HCT116 (cell line): ENCODE results near the gene EWSR1. TPM values are rescaled to one million over a fixed set of nuclear protein-coding genes. Genes with fewer than 3 reads are reported as not detected.

Experiments
- ATAC-seq: fragments of 200-7000 bp; cut with Tn5 transposase; 2 replicates; pipeline ENCODE4 v1.9.1; 2020; ENCODE audit warnings: mild to moderate bottlenecking, moderate library complexity
- BruUV-seq: library from RNA; stranded (reverse); fragments of 400-500 nt; replicated peaks from 2 replicates; lab custom pipeline; 2021; lab: Mats Ljungman, UMichigan
- CTCF ChIA-PET: fragments of 300-600 bp; sonication (Branson Sonifier 250); formaldehyde crosslinking; loops from one replicate; lab custom pipeline; 2021; ENCODE audit warnings: antibody characterized with exemption; lab: Charles Lee
- POLR2A ChIA-PET: fragments of 300-600, 350-600 bp; sonication (Branson Sonifier 250); formaldehyde crosslinking; loops from one replicate; lab custom pipeline; 2021; ENCODE audit warnings: antibody characterized with exemption; lab: Charles Lee
- RAD21 ChIA-PET, 2 experiments: fragments of 300-600 bp; sonication (Branson Sonifier 250); formaldehyde crosslinking; loops; one replicate each; lab custom pipeline; 2023; ENCODE audit warnings: low total read pairs in 2 of 2; ENCODE audit not compliant: uncharacterized antibody in 2 of 2, unreplicated experiment in 2 of 2, low non-redundant PET in 1 of 2; lab: Charles Lee
- DNase-seq: peaks from one replicate; pipeline ENCODE4 v3.0.0-alpha.2; 2010; ENCODE audit warnings: low read depth, low spot score
- H2AFZ ChIP-seq: fragments of 200-600 bp; shearing (Covaris generic), sonication (generic); 2 replicates; pipeline ENCODE4 v1.6.1; 2017; ENCODE audit warnings: low read depth, mixed run types, mixed read lengths, antibody characterized with exemption, low read length; ENCODE audit not compliant: poor library complexity, severe bottlenecking
- H3K27ac ChIP-seq: 2 replicates; pipeline ENCODE4 v1.5.1; 2012; ENCODE audit warnings: low read depth, low read length
- H3K27me3 ChIP-seq: fragments of 200-600 bp; sonication (generic); 2 replicates; pipeline ENCODE4 v1.6.1; 2016; ENCODE audit warnings: mixed run types, low read length, mixed read lengths; ENCODE audit not compliant: insufficient read depth
- H3K36me3 ChIP-seq, 2 experiments: fragments of 200-500 bp in 1 of 2; fragments of 200-600 bp in 1 of 2; sonication (Bioruptor generic) in 1 of 2; sonication (generic) in 1 of 2; 2 replicates each; pipeline versions ENCODE4 v1.5.1 to v1.6.1; 2014 to 2016; ENCODE audit warnings: low read length in 2 of 2, inconsistent platforms in 1 of 2, mixed read lengths in 1 of 2, mixed run types in 1 of 2; ENCODE audit not compliant: insufficient read depth in 2 of 2, control insufficient read depth in 1 of 2
- H3K4me1 ChIP-seq, 2 experiments: fragments of 200-600 bp in 1 of 2; sonication (generic) in 1 of 2; 2 replicates each; pipeline versions ENCODE4 v1.5.1 to v1.6.1; 2012 to 2017; ENCODE audit warnings: low read length in 2 of 2, inconsistent platforms in 1 of 2, mild to moderate bottlenecking in 1 of 2, mixed read lengths in 1 of 2, mixed run types in 1 of 2, moderate library complexity in 1 of 2; ENCODE audit not compliant: insufficient read depth in 2 of 2, control insufficient read depth in 1 of 2
- H3K4me2 ChIP-seq: fragments of 200-600 bp; sonication (generic); 2 replicates; pipeline ENCODE4 v1.6.1; 2017; ENCODE audit warnings: mixed run types, low read length, mixed read lengths
- H3K4me3 ChIP-seq, 2 experiments: fragments of 200-600 bp in 1 of 2; sonication (generic) in 1 of 2; replicated peaks in 1 of 2; 2 replicates each; pipeline ENCODE4 v1.5.1; 2011 to 2016; ENCODE audit warnings: low read length in 2 of 2, control low read depth in 1 of 2, low read depth in 1 of 2, mild to moderate bottlenecking in 1 of 2, mixed read lengths in 1 of 2, mixed run types in 1 of 2
- H3K79me2 ChIP-seq: fragments of 200-600 bp; sonication (generic); 2 replicates; pipeline ENCODE4 v1.6.1; 2017; ENCODE audit warnings: mild to moderate bottlenecking, mixed run types, low read length, moderate library complexity, mixed read lengths; ENCODE audit not compliant: insufficient read depth
- H3K9ac ChIP-seq: fragments of 200-600 bp; sonication (generic); 2 replicates; pipeline ENCODE4 v1.6.1; 2016; ENCODE audit warnings: low read length, mixed read lengths
- H3K9me2 ChIP-seq: fragments of 200-600 bp; sonication (generic), shearing (Covaris generic); 2 replicates; pipeline ENCODE4 v1.6.1; 2017; ENCODE audit warnings: mixed run types, mild to moderate bottlenecking, moderate library complexity; ENCODE audit not compliant: insufficient read depth
- H3K9me3 ChIP-seq, 2 experiments: fragments of 200-500 bp in 1 of 2; fragments of 200-600 bp in 1 of 2; sonication (Bioruptor generic) in 1 of 2; sonication (generic) in 1 of 2; 2 replicates each; pipeline ENCODE4 v1.6.1; 2014 to 2017; ENCODE audit warnings: low read length in 2 of 2, mixed read lengths in 2 of 2, inconsistent platforms in 1 of 2, low read depth in 1 of 2, mild to moderate bottlenecking in 1 of 2, mixed run types in 1 of 2, moderate library complexity in 1 of 2; ENCODE audit not compliant: control insufficient read depth in 1 of 2, insufficient read depth in 1 of 2
- H4K20me1 ChIP-seq: fragments of 200-600 bp; sonication (generic), shearing (Covaris generic); 2 replicates; pipeline ENCODE4 v1.6.1; 2017; ENCODE audit warnings: mixed run types, mild to moderate bottlenecking, moderate library complexity; ENCODE audit not compliant: insufficient read depth
- CBX3 ChIP-seq: IDR thresholded peaks from 2 replicates; pipeline ENCODE4 v1.6.1; 2012; ENCODE audit warnings: low read depth
- CEBPB ChIP-seq: IDR thresholded peaks from 2 replicates; pipeline ENCODE4 v1.6.1; 2012; ENCODE audit warnings: low read depth
- ELF1 ChIP-seq: IDR thresholded peaks from 2 replicates; pipeline ENCODE4 v1.6.1; 2012; ENCODE audit warnings: low read depth, borderline replicate concordance
- EZH2phosphoT487 ChIP-seq: fragments of 200-600 bp; IDR thresholded peaks from 2 replicates; pipeline ENCODE4 v1.6.1; 2018; ENCODE audit warnings: antibody characterized with exemption, borderline replicate concordance
- JUND ChIP-seq: IDR thresholded peaks from 2 replicates; pipeline ENCODE4 v1.6.1; 2012
- POLR2AphosphoS5 ChIP-seq: IDR thresholded peaks from 2 replicates; pipeline ENCODE4 v1.6.1; 2011; ENCODE audit warnings: mild to moderate bottlenecking, low read depth, low read length, moderate library complexity
- RAD21 ChIP-seq: IDR thresholded peaks from 2 replicates; pipeline ENCODE4 v1.6.1; 2012; ENCODE audit warnings: low read depth, mild to moderate bottlenecking
- SIN3A ChIP-seq: IDR thresholded peaks from 2 replicates; pipeline ENCODE4 v1.6.1; 2012; ENCODE audit warnings: low read depth
- SP1 ChIP-seq: IDR thresholded peaks from 2 replicates; pipeline ENCODE4 v1.6.1; 2012; ENCODE audit warnings: low read depth
- SRF ChIP-seq: IDR thresholded peaks from 2 replicates; pipeline ENCODE4 v1.6.1; 2012; ENCODE audit warnings: low read depth
- TCF7L2 ChIP-seq: IDR thresholded peaks from 2 replicates; pipeline ENCODE4 v1.7.0; 2011; ENCODE audit warnings: borderline replicate concordance, inconsistent platforms; ENCODE audit not compliant: insufficient read depth, insufficient read length; ENCODE audit errors: extremely low read depth
- YY1 ChIP-seq: IDR thresholded peaks from 2 replicates; pipeline ENCODE4 v1.6.1; 2011; ENCODE audit warnings: low read length, low read depth, moderate library complexity, mild to moderate bottlenecking; ENCODE audit not compliant: insufficient replicate concordance; ENCODE audit errors: extremely low read depth
- intact Hi-C: fragments of 100-400 bp; cut with micrococcal nuclease; formaldehyde crosslinking; loops from 2 replicates; pipeline ENCODE4 v1.10.0; 2022
- total RNA-seq: library from RNA; stranded (reverse); gene quantifications from one replicate; pipeline ENCODE4 v1.2.1, GENCODE V29; 2021; ENCODE audit not compliant: unreplicated experiment
- TF ChIP-seq, protein P1 (sequence below), 3 experiments: fragments of 200-600 bp in 1 of 3; sonication (generic) in 1 of 3; IDR thresholded peaks in 2 of 3; conservative IDR thresholded peaks in 1 of 3; 2 replicates each; pipeline ENCODE4 v1.5.1; 2012 to 2017; ENCODE audit warnings: low read depth in 2 of 3, low read length in 2 of 3, antibody characterized with exemption in 1 of 3, borderline replicate concordance in 1 of 3, control low read depth in 1 of 3, mild to moderate bottlenecking in 1 of 3, mixed read lengths in 1 of 3, mixed run types in 1 of 3, moderate library complexity in 1 of 3; ENCODE audit not compliant: insufficient read depth in 1 of 3
- TF ChIP-seq, protein P2 (sequence below): IDR thresholded peaks from 2 replicates; pipeline ENCODE4 v1.6.1; 2012
- TF ChIP-seq, protein P3 (sequence below): IDR thresholded peaks from 2 replicates; pipeline ENCODE4 v1.6.1; 2012; ENCODE audit warnings: low read depth
- TF ChIP-seq, protein P4 (sequence below): IDR thresholded peaks from 2 replicates; pipeline ENCODE4 v1.6.1; 2012

EWSR1 gene
- total RNA-seq, 1 experiment from 2014 or later, result 335 TPM

DNA sequence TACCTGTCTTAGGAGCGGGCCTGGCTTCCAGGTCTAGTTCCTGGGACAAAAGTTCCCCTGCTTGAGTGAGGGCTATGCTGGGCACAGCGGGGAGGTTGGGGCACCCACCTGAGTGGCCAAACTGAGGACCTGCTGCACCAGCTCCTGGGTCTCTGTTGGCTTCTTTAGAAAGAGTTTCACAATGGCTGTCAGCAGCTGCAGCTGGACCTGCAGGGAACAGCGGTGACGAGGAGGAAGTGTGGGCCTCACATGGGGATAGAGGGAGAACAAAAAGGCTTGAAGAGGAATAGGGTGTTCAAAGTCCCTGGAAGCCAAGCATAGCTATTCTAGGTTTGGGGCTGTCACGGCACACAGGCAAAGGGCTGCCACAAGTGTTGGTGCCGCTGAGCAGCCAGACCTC lies 74.1 kb downstream of the EWSR1 start (continued):
- TF ChIP-seq, protein P1, sequence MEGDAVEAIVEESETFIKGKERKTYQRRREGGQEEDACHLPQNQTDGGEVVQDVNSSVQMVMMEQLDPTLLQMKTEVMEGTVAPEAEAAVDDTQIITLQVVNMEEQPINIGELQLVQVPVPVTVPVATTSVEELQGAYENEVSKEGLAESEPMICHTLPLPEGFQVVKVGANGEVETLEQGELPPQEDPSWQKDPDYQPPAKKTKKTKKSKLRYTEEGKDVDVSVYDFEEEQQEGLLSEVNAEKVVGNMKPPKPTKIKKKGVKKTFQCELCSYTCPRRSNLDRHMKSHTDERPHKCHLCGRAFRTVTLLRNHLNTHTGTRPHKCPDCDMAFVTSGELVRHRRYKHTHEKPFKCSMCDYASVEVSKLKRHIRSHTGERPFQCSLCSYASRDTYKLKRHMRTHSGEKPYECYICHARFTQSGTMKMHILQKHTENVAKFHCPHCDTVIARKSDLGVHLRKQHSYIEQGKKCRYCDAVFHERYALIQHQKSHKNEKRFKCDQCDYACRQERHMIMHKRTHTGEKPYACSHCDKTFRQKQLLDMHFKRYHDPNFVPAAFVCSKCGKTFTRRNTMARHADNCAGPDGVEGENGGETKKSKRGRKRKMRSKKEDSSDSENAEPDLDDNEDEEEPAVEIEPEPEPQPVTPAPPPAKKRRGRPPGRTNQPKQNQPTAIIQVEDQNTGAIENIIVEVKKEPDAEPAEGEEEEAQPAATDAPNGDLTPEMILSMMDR (IDR thresholded peaks at IDR 0.05 in 2 of 3, conservative IDR thresholded peaks at IDR 0.05 in 1 of 3; ENCODE audit: borderline replicate concordance in 1 of 3, insufficient read depth in 1 of 3, low read depth in 2 of 3, low read length in 2 of 3), result no peak
- TF ChIP-seq SRF (no peak), TCF7L2 (no peak), YY1 (no peak), EZH2phosphoT487 (no peak), POLR2AphosphoS5 (no peak)
- TF ChIP-seq, protein P2, sequence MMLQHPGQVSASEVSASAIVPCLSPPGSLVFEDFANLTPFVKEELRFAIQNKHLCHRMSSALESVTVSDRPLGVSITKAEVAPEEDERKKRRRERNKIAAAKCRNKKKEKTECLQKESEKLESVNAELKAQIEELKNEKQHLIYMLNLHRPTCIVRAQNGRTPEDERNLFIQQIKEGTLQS, result no peak

DNA sequence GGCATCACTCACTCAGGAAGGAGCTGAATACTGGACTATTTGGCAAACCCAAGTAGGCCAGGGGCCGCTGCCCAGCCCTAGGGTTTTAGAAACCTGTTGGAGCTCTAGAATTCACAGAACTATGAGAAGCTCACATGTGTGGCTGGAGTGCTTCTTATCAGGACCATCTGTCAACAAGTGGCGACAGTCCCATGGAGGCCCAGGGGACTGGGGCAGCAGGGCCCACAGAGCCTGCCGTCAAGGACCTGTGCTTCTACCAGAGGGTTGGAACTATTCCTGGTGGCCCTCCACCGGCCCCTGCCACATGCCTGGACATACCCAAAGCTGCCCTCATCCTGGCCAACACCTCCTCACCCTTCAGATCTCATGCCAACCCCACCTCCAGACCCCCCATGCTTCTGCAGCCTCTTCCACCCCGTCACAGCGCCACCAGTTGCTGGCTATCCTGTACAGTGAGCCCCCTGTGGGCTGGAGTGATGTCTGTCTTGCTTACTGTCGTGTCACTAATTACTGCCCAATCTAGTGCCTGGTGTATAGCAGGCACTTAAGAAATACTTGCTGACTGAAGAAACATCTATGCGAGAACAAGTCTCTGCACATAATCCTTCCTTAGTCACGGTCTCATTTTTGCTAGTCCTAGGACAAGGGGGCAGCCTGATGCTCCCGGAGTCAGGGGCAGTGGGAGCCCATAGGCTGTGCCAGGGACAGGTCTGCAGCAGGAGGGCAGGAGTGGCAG lies 74.7 kb downstream of the EWSR1 start:
- H3K9me2 ChIP-seq, result no peaks in the 10 kb centered on the region
- intact Hi-C loops, result no loop called here
- no peaks in the 10 kb centered on the region for H3K9me3 ChIP-seq
- no peaks in the 10 kb centered on the region for H3K79me2 ChIP-seq
- H3K4me3 ChIP-seq, result no peak overlapping the region
- no peaks in the 10 kb centered on the region for H3K27me3 ChIP-seq
- no peak overlapping the region for H3K9ac ChIP-seq
- H3K4me2 ChIP-seq, result peak overlapping the region; percentile 57
- BruUV-seq, result no TSS peak
- H3K4me1 ChIP-seq, result peaks cover 24 to 33% of the 10 kb centered on the region in 2 experiments
- peak overlapping the region; percentile 32; the same call in 1 of the 2 replicates for H3K27ac ChIP-seq
- POLR2A ChIA-PET, result no interaction called here
- TF ChIP-seq CEBPB (no peak), RAD21 (no peak), CBX3 (no peak), ELF1 (no peak), JUND (no peak), SIN3A (no peak), SP1 (no peak)
- TF ChIP-seq, protein P2, result no peak
- TF ChIP-seq, protein P3, sequence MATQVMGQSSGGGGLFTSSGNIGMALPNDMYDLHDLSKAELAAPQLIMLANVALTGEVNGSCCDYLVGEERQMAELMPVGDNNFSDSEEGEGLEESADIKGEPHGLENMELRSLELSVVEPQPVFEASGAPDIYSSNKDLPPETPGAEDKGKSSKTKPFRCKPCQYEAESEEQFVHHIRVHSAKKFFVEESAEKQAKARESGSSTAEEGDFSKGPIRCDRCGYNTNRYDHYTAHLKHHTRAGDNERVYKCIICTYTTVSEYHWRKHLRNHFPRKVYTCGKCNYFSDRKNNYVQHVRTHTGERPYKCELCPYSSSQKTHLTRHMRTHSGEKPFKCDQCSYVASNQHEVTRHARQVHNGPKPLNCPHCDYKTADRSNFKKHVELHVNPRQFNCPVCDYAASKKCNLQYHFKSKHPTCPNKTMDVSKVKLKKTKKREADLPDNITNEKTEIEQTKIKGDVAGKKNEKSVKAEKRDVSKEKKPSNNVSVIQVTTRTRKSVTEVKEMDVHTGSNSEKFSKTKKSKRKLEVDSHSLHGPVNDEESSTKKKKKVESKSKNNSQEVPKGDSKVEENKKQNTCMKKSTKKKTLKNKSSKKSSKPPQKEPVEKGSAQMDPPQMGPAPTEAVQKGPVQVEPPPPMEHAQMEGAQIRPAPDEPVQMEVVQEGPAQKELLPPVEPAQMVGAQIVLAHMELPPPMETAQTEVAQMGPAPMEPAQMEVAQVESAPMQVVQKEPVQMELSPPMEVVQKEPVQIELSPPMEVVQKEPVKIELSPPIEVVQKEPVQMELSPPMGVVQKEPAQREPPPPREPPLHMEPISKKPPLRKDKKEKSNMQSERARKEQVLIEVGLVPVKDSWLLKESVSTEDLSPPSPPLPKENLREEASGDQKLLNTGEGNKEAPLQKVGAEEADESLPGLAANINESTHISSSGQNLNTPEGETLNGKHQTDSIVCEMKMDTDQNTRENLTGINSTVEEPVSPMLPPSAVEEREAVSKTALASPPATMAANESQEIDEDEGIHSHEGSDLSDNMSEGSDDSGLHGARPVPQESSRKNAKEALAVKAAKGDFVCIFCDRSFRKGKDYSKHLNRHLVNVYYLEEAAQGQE, result no peak
- TF ChIP-seq, protein P4, sequence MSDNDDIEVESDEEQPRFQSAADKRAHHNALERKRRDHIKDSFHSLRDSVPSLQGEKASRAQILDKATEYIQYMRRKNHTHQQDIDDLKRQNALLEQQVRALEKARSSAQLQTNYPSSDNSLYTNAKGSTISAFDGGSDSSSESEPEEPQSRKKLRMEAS, result no peak
- TF ChIP-seq, all 23 proteins: peak for 0
- DNase-seq (no peak), ATAC-seq (no peak)
- RAD21 ChIA-PET, result no interaction called here
- Histone ChIP-seq H4K20me1 (no peaks in the 10 kb centered on the region; the same call in 1 of the 2 replicates), H2AFZ (no peak overlapping the region), H3K36me3 (peaks cover 26 to 29% of the 10 kb centered on the region in 2 experiments)
- CTCF ChIA-PET, result interaction anchor here (1.4 kb wide), 1 partner anchor 16 kb away, joined by 3 read pairs; no protein-coding TSS in a partner anchor
